Left ventricle myocardium inferior (tissue), 1 donor: ENCODE data around the gene TPCN2. TPM values are rescaled to one million over a fixed set of nuclear protein-coding genes. Genes with fewer than 3 reads are reported as not detected.

Source experiments
- DNase-seq: peaks from one replicate; pipeline ENCODE4 v3.0.0-alpha.2; 2020
- H3K27ac ChIP-seq: fragments of 200-600 bp; replicated peaks from 2 replicates; pipeline ENCODE4 v1.8.0; 2021
- H3K27me3 ChIP-seq: fragments of 200-600 bp; 2 replicates; pipeline ENCODE4 v1.8.0; 2021; ENCODE audit warnings: low read depth
- H3K36me3 ChIP-seq: fragments of 200-600 bp; 2 replicates; pipeline ENCODE4 v1.8.0; 2021
- H3K4me1 ChIP-seq: fragments of 200-600 bp; 2 replicates; pipeline ENCODE4 v1.8.0; 2021
- H3K4me3 ChIP-seq: fragments of 200-600 bp; 2 replicates; pipeline ENCODE4 v1.8.0; 2021; ENCODE audit warnings: mild to moderate bottlenecking, moderate library complexity
- H3K9me3 ChIP-seq: fragments of 200-600 bp; replicated peaks from 2 replicates; pipeline ENCODE4 v1.8.0; 2021
- CTCF ChIP-seq: fragments of 200-600 bp; IDR thresholded peaks from 2 replicates; pipeline ENCODE4 v1.8.0; 2021; ENCODE audit warnings: antibody characterized with exemption, mild to moderate bottlenecking, borderline replicate concordance
- intact Hi-C: fragments of 100-400 bp; cut with micrococcal nuclease; formaldehyde crosslinking; loops from one replicate; pipeline ENCODE4 v1.11.0; 2022
- total RNA-seq: library from RNA; stranded (reverse); fragmentation: NEBNext Ultra II Directional; extraction: Animal tissue kit (Norgen Biotek cat#: 25700); gene quantifications from one replicate; pipeline ENCODE4 v1.2.1, GENCODE V29; 2021
- donor health status: DM: no; HTN: yes; CAD: no; lungs with severe emphysema.

TPCN2 gene
- total RNA-seq, 1 donor from 2014 or later = 9.2 TPM

GRCh38 chr11:69057801-69058200, 9.1 kb downstream of the TPCN2 start:
- Histone ChIP-seq H3K36me3 (peaks cover 58% of the 10 kb centered on the region), H3K4me3 (no peak overlapping the region), H3K4me1 (peaks cover 30% of the 10 kb centered on the region), H3K9me3 (no peaks in the 10 kb centered on the region), H3K27me3 (no peaks in the 10 kb centered on the region), H3K27ac (no peak overlapping the region)
- no peak for DNase-seq
- no peak for TF ChIP-seq CTCF
- intact Hi-C loops = no loop called here

GRCh38 chr11:69058511-69059270, 10.0 kb downstream of the TPCN2 start:
- Histone ChIP-seq H3K36me3 (peaks cover 67% of the 10 kb centered on the region), H3K9me3 (no peaks in the 10 kb centered on the region), H3K27me3 (no peaks in the 10 kb centered on the region), H3K4me1 (peaks cover 21% of the 10 kb centered on the region), H3K27ac (no peak overlapping the region), H3K4me3 (no peak overlapping the region)
- intact Hi-C loops = no loop called here
- no peak for DNase-seq
- no peak for TF ChIP-seq CTCF

- Histone ChIP-seq H3K27me3 (no peaks in the 10 kb centered on the region), H3K9me3 (no peaks in the 10 kb centered on the region), H3K4me3 (no peak overlapping the region), H3K4me1 (peaks cover 13% of the 10 kb centered on the region), H3K27ac (no peak overlapping the region), H3K36me3 (peaks cover 68% of the 10 kb centered on the region)
- DNase-seq = no peak
- intact Hi-C loops = no loop called here
- TF ChIP-seq CTCF = no peak
Observed at GRCh38 chr11:69059429-69059828, 10.7 kb downstream of the TPCN2 start.

GRCh38 chr11:69059985-69060384, 11.3 kb downstream of the TPCN2 start:
- Histone ChIP-seq H3K9me3 (no peaks in the 10 kb centered on the region), H3K27me3 (no peaks in the 10 kb centered on the region), H3K27ac (no peak overlapping the region), H3K4me1 (peaks cover 12% of the 10 kb centered on the region), H3K36me3 (peaks cover 64% of the 10 kb centered on the region), H3K4me3 (no peak overlapping the region)
- no peak for TF ChIP-seq CTCF
- intact Hi-C loops = no loop called here
- DNase-seq = no peak

- no peak for DNase-seq
- peaks cover 9% of the 10 kb centered on the region for H3K4me1 ChIP-seq
- H3K36me3 ChIP-seq = peaks cover 56% of the 10 kb centered on the region
- no peak overlapping the region for H3K4me3 ChIP-seq
- intact Hi-C loops = no loop called here
- H3K9me3 ChIP-seq = no peaks in the 10 kb centered on the region
- H3K27me3 ChIP-seq = no peaks in the 10 kb centered on the region
- no peak for TF ChIP-seq CTCF
- no peak overlapping the region for H3K27ac ChIP-seq
Observed at GRCh38 chr11:69060806-69061712, 12.3 kb downstream of the TPCN2 start.
